Mesenteric fat pad (tissue), 1 donor: Measurements from ENCODE around the gene SLC23A2. TPM values are rescaled to one million over a fixed set of nuclear protein-coding genes. Genes with fewer than 3 reads are reported as not detected.
"Not testable (repeated sequence)": the region's sequence is repeated elsewhere in the genome, so short reads cannot be mapped to it uniquely, and the experiment has no call there.

Experiments
- DNase-seq: peaks from one replicate; pipeline ENCODE4 v3.0.0-alpha.2; 2020; ENCODE audit warnings: low spot score
- total RNA-seq: library from RNA; stranded (reverse); fragmentation: NEBNext Ultra II Directional; extraction: Animal tissue kit (Norgen Biotek cat#: 25700); gene quantifications from one replicate; pipeline ENCODE4 v1.2.1, GENCODE V29; 2021
- donor health status: DM: yes; HTN: yes; CAD: no.

The SLC23A2 gene
- total RNA-seq, 1 donor from 2014 or later, result 22.2 TPM

- no peak for DNase-seq
Measured at GRCh38 chr20:4853004-4853403, 148.3 kb downstream of the SLC23A2 start.

- DNase-seq, result no peak
Measured at GRCh38 chr20:4850960-4851359, 150.3 kb downstream of the SLC23A2 start.

DNA sequence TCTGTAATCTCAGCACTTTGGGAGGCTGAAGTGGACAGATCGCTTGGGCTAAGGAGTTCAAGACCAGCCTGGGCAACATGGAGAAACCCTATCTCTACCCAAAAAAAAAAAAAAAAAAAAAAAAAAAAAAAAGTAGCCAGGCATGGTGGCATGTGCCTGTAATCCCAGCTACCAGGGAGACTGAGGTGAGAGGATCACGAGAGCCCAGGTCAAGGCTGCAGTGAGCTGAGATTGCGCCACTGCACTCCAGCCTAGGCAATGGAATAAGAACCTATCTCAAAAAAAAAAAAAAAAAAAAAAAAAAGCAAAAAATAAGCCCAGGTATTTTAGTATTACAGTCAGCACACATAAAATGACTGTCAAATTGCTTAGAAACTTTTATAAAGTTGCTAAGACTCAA lies 152.5 kb downstream of the SLC23A2 start:
- DNase-seq, result not testable (repeated sequence)

GRCh38 chr20:4848041-4848440 lies 153.3 kb downstream of the SLC23A2 start:
- no peak for DNase-seq

DNA sequence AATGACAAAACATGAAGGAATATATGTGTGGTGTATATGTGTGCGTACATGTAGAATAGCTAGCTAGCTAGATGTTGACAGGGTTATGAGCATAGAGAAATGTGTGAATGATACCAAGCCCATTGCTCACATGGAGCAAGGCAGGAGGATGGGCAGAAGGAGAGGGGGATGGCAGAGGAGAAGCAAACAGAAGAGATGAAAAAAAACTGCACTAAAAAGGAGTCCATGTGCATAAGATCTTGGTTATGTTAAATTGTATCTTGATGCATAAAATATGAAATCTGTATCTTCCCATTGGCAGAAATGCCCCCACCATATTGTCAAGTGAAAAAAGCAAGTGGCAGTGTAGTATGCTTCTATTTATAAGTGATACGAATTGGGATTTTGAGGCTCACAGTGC lies 154.5 kb downstream of the SLC23A2 start:
- DNase-seq, result no peak

DNA sequence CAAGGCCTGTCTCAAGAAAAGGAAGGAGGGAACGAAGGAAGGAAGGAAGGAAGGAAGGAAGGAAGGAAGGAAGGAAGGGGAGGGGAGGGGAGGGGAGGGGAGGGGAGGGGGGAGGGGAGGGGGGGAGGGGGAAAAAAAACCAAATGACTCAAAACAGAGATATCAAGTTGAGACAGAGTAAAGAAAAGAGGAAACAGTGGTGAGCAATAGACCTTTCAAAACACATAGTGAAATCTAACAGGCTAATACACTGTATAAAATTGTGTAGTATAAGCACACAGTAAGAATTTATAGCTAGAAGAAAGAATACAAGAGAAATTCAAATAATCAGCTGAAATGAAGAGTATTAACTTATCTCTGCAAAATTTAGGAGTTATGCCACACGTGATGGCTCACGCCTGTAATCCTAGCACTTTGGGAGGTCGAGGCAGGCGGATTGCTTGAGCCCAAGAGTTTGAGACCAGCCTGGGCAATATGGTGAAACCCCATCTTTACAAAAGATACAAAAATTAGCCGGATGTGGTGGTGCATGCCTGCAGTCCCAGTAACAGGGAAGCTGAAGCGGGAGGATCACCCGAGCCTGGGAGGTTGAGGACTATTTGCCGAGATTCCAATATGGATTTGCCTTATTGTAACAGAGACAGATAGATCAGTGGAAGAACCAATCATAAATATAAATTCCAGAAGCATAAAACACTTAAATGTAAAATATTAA lies 156.4 kb downstream of the SLC23A2 start:
- DNase-seq, result no peak

- DNase-seq, result no peak
Measured at GRCh38 chr20:4844325-4844724, 157.0 kb downstream of the SLC23A2 start.

- no peak for DNase-seq
Measured at GRCh38 chr20:4840801-4841200, 160.5 kb downstream of the SLC23A2 start.

- no peak for DNase-seq
Measured at GRCh38 chr20:4838526-4838925, 162.8 kb downstream of the SLC23A2 start.

- peak; percentile 59 for DNase-seq
Measured at GRCh38 chr20:4837760-4838159, 163.6 kb downstream of the SLC23A2 start.

- DNase-seq, result peak; percentile 49
Measured at GRCh38 chr20:4836935-4837334, 164.4 kb downstream of the SLC23A2 start.

DNA sequence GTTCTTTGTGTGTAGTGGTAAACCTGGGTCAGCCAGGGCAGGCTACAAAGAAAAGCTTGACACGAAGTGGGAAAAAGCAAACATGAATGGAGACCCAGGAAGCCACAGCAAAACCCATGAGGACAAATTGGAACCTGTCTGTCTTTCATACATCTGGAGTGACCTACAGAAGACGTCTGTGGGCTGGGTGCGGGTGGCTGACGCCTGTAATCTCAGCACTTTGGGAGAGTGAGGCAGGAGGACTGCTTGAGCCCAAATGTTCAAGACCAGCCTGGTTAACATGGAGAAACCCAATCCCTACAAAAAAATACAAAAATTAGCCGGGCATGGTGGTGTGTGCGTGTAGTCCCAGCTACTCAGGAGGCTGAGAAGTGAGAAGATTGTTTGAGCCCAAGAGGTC lies 164.8 kb downstream of the SLC23A2 start:
- DNase-seq, result peak; percentile 62

- DNase-seq, result peak; percentile 69
Measured at GRCh38 chr20:4835244-4836177, 165.8 kb downstream of the SLC23A2 start.

DNA sequence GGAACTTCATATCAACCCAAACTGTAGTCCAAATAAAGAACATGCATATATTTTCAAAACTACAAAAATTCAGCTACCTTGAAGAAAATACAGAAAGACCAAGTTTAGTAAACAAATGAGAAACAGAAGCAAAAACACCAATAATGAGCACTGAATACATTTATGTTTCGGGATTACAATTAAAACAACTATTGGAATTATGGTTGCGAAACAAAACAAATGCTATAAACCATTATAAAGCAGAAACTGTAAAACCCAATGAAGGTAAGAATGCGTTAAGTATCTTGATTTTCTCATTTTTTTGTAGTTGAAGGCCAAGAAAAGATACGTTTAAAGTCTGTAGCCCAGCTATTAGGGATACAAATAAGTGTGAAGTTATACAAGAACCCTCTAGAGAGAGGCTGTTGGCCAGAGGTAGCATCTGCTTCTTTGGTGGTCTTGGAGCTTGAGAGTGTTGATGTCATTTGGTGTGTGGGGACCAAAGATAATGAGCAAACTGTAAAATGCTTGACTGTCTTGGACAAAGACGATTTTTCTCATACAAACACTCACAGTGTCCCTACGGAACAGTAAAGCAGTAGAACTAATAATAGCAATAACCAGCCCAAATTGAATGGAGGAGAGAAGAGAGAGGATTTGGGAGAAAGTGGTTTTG lies 168.1 kb downstream of the SLC23A2 start:
- no peak for DNase-seq

- no peak for DNase-seq
Measured at GRCh38 chr20:4832469-4832868, 168.8 kb downstream of the SLC23A2 start.

- no peak for DNase-seq
Measured at GRCh38 chr20:4830696-4831095, 170.6 kb downstream of the SLC23A2 start.

- DNase-seq, result no peak
Measured at GRCh38 chr20:4830259-4830658, 171.1 kb downstream of the SLC23A2 start.

- no peak for DNase-seq
Measured at GRCh38 chr20:4829514-4830215, 171.6 kb downstream of the SLC23A2 start.

GRCh38 chr20:4828830-4829513 lies 172.3 kb downstream of the SLC23A2 start:
- DNase-seq, result peak; percentile 77

DNA sequence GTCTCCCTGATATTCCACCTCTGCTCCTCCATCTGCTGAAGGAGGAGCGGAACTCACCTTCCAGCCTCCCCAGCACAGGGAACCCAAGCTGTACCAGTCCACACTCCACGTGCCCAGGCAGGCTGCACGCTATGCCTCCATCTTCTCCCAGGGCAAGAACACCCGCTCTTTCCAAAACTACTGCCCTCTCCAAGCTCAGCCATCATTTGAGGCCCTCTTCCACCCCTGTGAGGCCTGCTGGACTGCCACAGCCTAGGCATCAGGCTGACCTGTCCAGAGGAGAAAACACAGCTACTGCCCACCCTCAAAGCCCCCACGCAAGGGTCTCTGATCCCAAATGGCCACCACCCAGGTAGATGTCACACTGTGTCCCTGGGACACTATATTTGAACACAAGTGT lies 179.7 kb downstream of the SLC23A2 start:
- DNase-seq, result peak; percentile 33
